ENCODE measurements around the gene ADSL. TPM values are rescaled to one million over a fixed set of nuclear protein-coding genes. Genes with fewer than 3 reads are reported as not detected.

Gene ADSL
- total and polyA plus RNA-seq, 9 of the 15 experiments (the other 6 are each of a cell fraction or from before 2014, with no cell fraction given) = 112 to 322 (median 146) TPM

DNA sequence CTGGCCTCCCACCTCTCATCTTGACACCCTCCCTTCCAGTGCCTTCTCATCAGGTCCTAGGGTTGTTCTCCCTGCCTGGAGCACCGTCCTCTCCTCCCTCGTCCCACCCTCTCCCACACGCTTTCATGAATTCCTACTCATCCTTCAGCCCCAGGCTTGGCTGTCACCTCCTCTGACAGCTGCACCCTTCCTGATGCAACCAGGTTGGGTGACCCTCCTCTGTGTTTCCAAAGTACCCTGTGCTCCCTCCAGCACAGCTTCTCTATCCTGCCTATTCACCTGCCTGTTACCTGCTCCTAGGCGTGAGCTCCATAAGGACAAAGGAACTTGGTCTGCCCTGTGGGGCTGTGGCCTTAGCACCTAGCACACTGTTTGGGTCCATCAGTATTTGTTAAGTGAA, 82.5 kb downstream of the ADSL start:
- H3K9ac ChIP-seq (ENCODE audit: insufficient read depth in 1 of 2, low read depth in 2 of 2, low read length in 2 of 2) = no peak overlapping the region
- 92% methylated on average over 2 of the region's 4 CpGs for WGBS (ENCODE audit: insufficient coverage, low coverage, missing lambda C conversion rate)
- no peaks in the 10 kb centered on the region for H3K79me2 ChIP-seq (ENCODE audit: control insufficient read depth, insufficient read depth, low read length)
- no peak overlapping the region for H2AFZ ChIP-seq (ENCODE audit: low read depth, low read length)
- FAIRE-seq (no peak), ATAC-seq (no peak), DNase-seq (ENCODE audit: extremely low read depth in 1 of 4, low spot score in 3 of 4) (no peak)
- in situ Hi-C loops (cut with MboI) (no loop called here), intact Hi-C loops (cut with micrococcal nuclease) (no loop called here)
- TF ChIP-seq, protein P1, sequence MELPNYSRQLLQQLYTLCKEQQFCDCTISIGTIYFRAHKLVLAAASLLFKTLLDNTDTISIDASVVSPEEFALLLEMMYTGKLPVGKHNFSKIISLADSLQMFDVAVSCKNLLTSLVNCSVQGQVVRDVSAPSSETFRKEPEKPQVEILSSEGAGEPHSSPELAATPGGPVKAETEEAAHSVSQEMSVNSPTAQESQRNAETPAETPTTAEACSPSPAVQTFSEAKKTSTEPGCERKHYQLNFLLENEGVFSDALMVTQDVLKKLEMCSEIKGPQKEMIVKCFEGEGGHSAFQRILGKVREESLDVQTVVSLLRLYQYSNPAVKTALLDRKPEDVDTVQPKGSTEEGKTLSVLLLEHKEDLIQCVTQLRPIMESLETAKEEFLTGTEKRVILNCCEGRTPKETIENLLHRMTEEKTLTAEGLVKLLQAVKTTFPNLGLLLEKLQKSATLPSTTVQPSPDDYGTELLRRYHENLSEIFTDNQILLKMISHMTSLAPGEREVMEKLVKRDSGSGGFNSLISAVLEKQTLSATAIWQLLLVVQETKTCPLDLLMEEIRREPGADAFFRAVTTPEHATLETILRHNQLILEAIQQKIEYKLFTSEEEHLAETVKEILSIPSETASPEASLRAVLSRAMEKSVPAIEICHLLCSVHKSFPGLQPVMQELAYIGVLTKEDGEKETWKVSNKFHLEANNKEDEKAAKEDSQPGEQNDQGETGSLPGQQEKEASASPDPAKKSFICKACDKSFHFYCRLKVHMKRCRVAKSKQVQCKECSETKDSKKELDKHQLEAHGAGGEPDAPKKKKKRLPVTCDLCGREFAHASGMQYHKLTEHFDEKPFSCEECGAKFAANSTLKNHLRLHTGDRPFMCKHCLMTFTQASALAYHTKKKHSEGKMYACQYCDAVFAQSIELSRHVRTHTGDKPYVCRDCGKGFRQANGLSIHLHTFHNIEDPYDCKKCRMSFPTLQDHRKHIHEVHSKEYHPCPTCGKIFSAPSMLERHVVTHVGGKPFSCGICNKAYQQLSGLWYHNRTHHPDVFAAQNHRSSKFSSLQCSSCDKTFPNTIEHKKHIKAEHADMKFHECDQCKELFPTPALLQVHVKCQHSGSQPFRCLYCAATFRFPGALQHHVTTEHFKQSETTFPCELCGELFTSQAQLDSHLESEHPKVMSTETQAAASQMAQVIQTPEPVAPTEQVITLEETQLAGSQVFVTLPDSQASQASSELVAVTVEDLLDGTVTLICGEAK (IDR thresholded peaks at IDR 0.05) = no peak
- TF ChIP-seq, protein P1 (CRISPR knock-in tag; IDR thresholded peaks at IDR 0.05) = no peak
- TF ChIP-seq FOXA1 (IDR thresholded peaks at IDR 0.05; ENCODE audit: borderline replicate concordance) (no peak), FOSL1 (tag; conservative IDR thresholded peaks at IDR 0.05) (no peak), ZFX (CRISPR knock-in tag; IDR thresholded peaks at IDR 0.05) (no peak)
- H3K27me3 ChIP-seq (ENCODE audit: control insufficient read depth in 2 of 2, insufficient read depth in 2 of 2, low read length in 2 of 2) = no peaks in the 10 kb centered on the region
- peaks cover 0 to 6% of the 10 kb centered on the region in 2 experiments; a peak in 2 of 5 replicates for H3K4me1 ChIP-seq (replicated peaks in 1 of 2; ENCODE audit: control insufficient read depth in 2 of 2, insufficient read depth in 2 of 2, low read length in 2 of 2)
- H3K36me3 ChIP-seq (ENCODE audit: control insufficient read depth, insufficient read depth, low read length) = peaks cover 42% of the 10 kb centered on the region; the same call in 2 of the 3 replicates
- H3K9me1 ChIP-seq (ENCODE audit: control insufficient read depth, insufficient read depth, low read length) = no peaks in the 10 kb centered on the region
- no peak overlapping the region for H3K27ac ChIP-seq (ENCODE audit: extremely low read depth, low read depth, low read length)
- no TSS peak for BruUV-seq (replicated peaks)
- ChIA-PET CTCF (ENCODE audit: low intra/inter-chr PET ratio) (no interaction called here), POLR2A (interaction anchor here (1.2 kb wide), 1 partner anchor 12 kb away, joined by 3 read pairs; no protein-coding TSS in a partner anchor)
- no peak overlapping the region for H3K4me3 ChIP-seq
- H3K9me3 ChIP-seq (replicated peaks; ENCODE audit: control insufficient read depth, insufficient read depth, low read depth, low read length) = no peaks in the 10 kb centered on the region
- no peaks in the 10 kb centered on the region; the same call in 1 of the 2 replicates for H4K20me1 ChIP-seq (replicated peaks; ENCODE audit: control insufficient read depth, insufficient read depth, low read length)
- no peak overlapping the region for H3K4me2 ChIP-seq (ENCODE audit: insufficient read depth, low read length)

Data from K562 (cell line).